Neural cell (in vitro differentiated cells): Measurements from ENCODE around the gene MANBA. TPM values are rescaled to one million over a fixed set of nuclear protein-coding genes. Genes with fewer than 3 reads are reported as not detected.
A peak's percentile ranks its signal among the peaks of the same experiment; 100 is the strongest.
"Not testable (repeated sequence)": the region's sequence is repeated elsewhere in the genome, so short reads cannot be mapped to it uniquely, and the experiment has no call there.

Experiments
- H2AFZ ChIP-seq: fragments of 200-600, 300-800 bp; sonication (generic), shearing (Covaris generic); 2 replicates; pipeline ENCODE4 v1.6.0; 2014; ENCODE audit warnings: low read depth, mild to moderate bottlenecking, antibody characterized with exemption, low read length, moderate library complexity
- H3F3A ChIP-seq: fragments of 200-600 bp; shearing (Covaris generic); 2 replicates; pipeline ENCODE4 v1.6.1; 2016; ENCODE audit warnings: mild to moderate bottlenecking, moderate library complexity, mixed read lengths, antibody characterized with exemption, low read length; ENCODE audit not compliant: insufficient read depth, poor library complexity, severe bottlenecking
- H3K27ac ChIP-seq: fragments of 200-600, 300-800 bp; sonication (generic), shearing (Covaris generic); 2 replicates; pipeline ENCODE4 v1.5.1; 2014; ENCODE audit warnings: mild to moderate bottlenecking, low read length, moderate library complexity
- H3K27me3 ChIP-seq: fragments of 300-800, 200-600 bp; sonication (generic), shearing (Covaris generic); 2 replicates; pipeline ENCODE4 v1.6.0; 2014; ENCODE audit warnings: mild to moderate bottlenecking, low read depth, low read length, moderate library complexity; ENCODE audit not compliant: insufficient read depth
- H3K36me3 ChIP-seq: fragments of 300-800, 200-600 bp; sonication (generic), shearing (Covaris generic); 2 replicates; pipeline ENCODE4 v1.5.1; 2014; ENCODE audit warnings: mild to moderate bottlenecking, antibody characterized with exemption, low read length, moderate library complexity; ENCODE audit not compliant: insufficient read depth
- H3K4me2 ChIP-seq: fragments of 300-800, 200-600 bp; sonication (generic), shearing (Covaris generic); 2 replicates; pipeline ENCODE4 v1.6.0; 2014; ENCODE audit warnings: mild to moderate bottlenecking, low read length
- H3K4me3 ChIP-seq: fragments of 300-800, 200-600 bp; sonication (generic), shearing (Covaris generic); 2 replicates; pipeline ENCODE4 v1.5.1; 2014; ENCODE audit warnings: mild to moderate bottlenecking, low read length, moderate library complexity
- H3K79me2 ChIP-seq: fragments of 200-600 bp; shearing (Covaris generic); replicated peaks from 2 replicates; pipeline ENCODE4 v1.6.0; 2014; ENCODE audit warnings: mild to moderate bottlenecking, low read length, moderate library complexity; ENCODE audit not compliant: insufficient read depth
- H3K9ac ChIP-seq: fragments of 300-800, 200-600 bp; sonication (generic), shearing (Covaris generic); 2 replicates; pipeline ENCODE4 v1.6.1; 2016; ENCODE audit warnings: mild to moderate bottlenecking, low read length, mixed read lengths
- H3K9me2 ChIP-seq: fragments of 200-600 bp; shearing (Covaris generic); 2 replicates; pipeline ENCODE4 v1.6.1; 2016; ENCODE audit warnings: mild to moderate bottlenecking, low read length, mixed read lengths; ENCODE audit not compliant: insufficient read depth
- H3K9me3 ChIP-seq: fragments of 200-600, 300-800 bp; sonication (generic), shearing (Covaris generic); 2 replicates; pipeline ENCODE4 v1.6.1; 2016; ENCODE audit warnings: mild to moderate bottlenecking, mixed run types, low read length, moderate library complexity, mixed read lengths
- H4K20me1 ChIP-seq: fragments of 200-600 bp; shearing (Covaris generic); 2 replicates; pipeline ENCODE4 v1.6.1; 2016; ENCODE audit warnings: mild to moderate bottlenecking, mixed run types; ENCODE audit not compliant: insufficient read depth
- CTCF ChIP-seq: fragments of 450-650 bp; IDR thresholded peaks from 2 replicates; pipeline ENCODE4 v1.5.1; 2014; ENCODE audit warnings: antibody characterized with exemption, mild to moderate bottlenecking, moderate library complexity; ENCODE audit not compliant: poor library complexity, severe bottlenecking
- EP300 ChIP-seq: fragments of 450-650 bp; conservative IDR thresholded peaks from 2 replicates; pipeline ENCODE4 v1.6.1; 2014; ENCODE audit warnings: antibody characterized with exemption, mild to moderate bottlenecking, moderate library complexity; ENCODE audit not compliant: poor library complexity, severe bottlenecking
- EZH2 ChIP-seq: fragments of 200-600, 300-800 bp; shearing (Covaris generic), sonication (generic); IDR thresholded peaks from 2 replicates; pipeline ENCODE4 v1.6.1; 2014; ENCODE audit warnings: antibody characterized with exemption, low read length, borderline replicate concordance, mild to moderate bottlenecking; ENCODE audit not compliant: insufficient read depth, poor library complexity, severe bottlenecking
- MXI1 ChIP-seq: fragments of 450-650 bp; conservative IDR thresholded peaks from 2 replicates; pipeline ENCODE4 v1.6.1; 2014; ENCODE audit warnings: antibody characterized with exemption, mild to moderate bottlenecking; ENCODE audit not compliant: poor library complexity, severe bottlenecking
- POLR2AphosphoS5 ChIP-seq: IDR thresholded peaks from 2 replicates; pipeline ENCODE4 v1.6.1; 2012
- RAD21 ChIP-seq: fragments of 450-650 bp; conservative IDR thresholded peaks from 2 replicates; pipeline ENCODE4 v1.6.1; 2014; ENCODE audit warnings: antibody characterized with exemption, mild to moderate bottlenecking, moderate library complexity
- REST ChIP-seq: IDR thresholded peaks from 2 replicates; pipeline ENCODE4 v1.6.1; 2012; ENCODE audit warnings: borderline replicate concordance
- SMC3 ChIP-seq: fragments of 450-650 bp; conservative IDR thresholded peaks from 2 replicates; pipeline ENCODE4 v1.6.1; 2014; ENCODE audit warnings: antibody characterized with exemption, mild to moderate bottlenecking, moderate library complexity; ENCODE audit not compliant: poor library complexity
- TAF1 ChIP-seq: IDR thresholded peaks from 2 replicates; pipeline ENCODE4 v1.6.1; 2012; ENCODE audit warnings: low read depth
- polyA plus RNA-seq: library from polyadenylated mRNA; depleted of rRNA; stranded (reverse); fragments of >200 nt; gene quantifications from 2 replicates; pipeline ENCODE4 v1.2.3, GENCODE V29; 2014

MANBA gene
- polyA plus RNA-seq, 1 donor from 2014 or later: 43.8 TPM

- Histone ChIP-seq H4K20me1 (no peaks in the 10 kb centered on the region), H3K27ac (no peak overlapping the region), H3K9me2 (no peaks in the 10 kb centered on the region), H3K79me2 (no peaks in the 10 kb centered on the region), H3K36me3 (no peaks in the 10 kb centered on the region), H3K4me2 (no peak overlapping the region), H3K9me3 (no peaks in the 10 kb centered on the region), H3K4me3 (no peak overlapping the region), H3F3A (no peaks in the 10 kb centered on the region), H3K27me3 (no peaks in the 10 kb centered on the region), H3K9ac (no peak overlapping the region), H2AFZ (no peak overlapping the region)
- TF ChIP-seq REST (no peak), POLR2AphosphoS5 (no peak)
These were observed 28.1 kb downstream of the MANBA start for GRCh38 chr4:102732678-102733077.

GRCh38 chr4:102730968-102731533, 29.7 kb downstream of the MANBA start:
- TF ChIP-seq CTCF (peak; percentile 38), MXI1 (no peak), EZH2 (no peak), REST (no peak), EP300 (peak; percentile 18), RAD21 (no peak), POLR2AphosphoS5 (no peak), SMC3 (peak; percentile 13), TAF1 (no peak)
- H2AFZ ChIP-seq: peak overlapping the region; percentile 51
- no peaks in the 10 kb centered on the region for H3K36me3 ChIP-seq
- no peak overlapping the region for H3K4me2 ChIP-seq
- H4K20me1 ChIP-seq: no peaks in the 10 kb centered on the region
- peak overlapping the region; percentile 21 for H3K4me3 ChIP-seq
- no peaks in the 10 kb centered on the region for H3K27me3 ChIP-seq
- H3F3A ChIP-seq: no peaks in the 10 kb centered on the region
- H3K27ac ChIP-seq: peak overlapping the region; percentile 75
- no peaks in the 10 kb centered on the region for H3K9me3 ChIP-seq
- H3K9me2 ChIP-seq: no peaks in the 10 kb centered on the region
- peak overlapping the region; percentile 23 for H3K9ac ChIP-seq
- no peaks in the 10 kb centered on the region for H3K79me2 ChIP-seq

GRCh38 chr4:102729486-102729885, 31.3 kb downstream of the MANBA start:
- H3F3A ChIP-seq: not testable (repeated sequence)

GRCh38 chr4:102726919-102727318, 33.8 kb downstream of the MANBA start:
- H3K9ac ChIP-seq, H3F3A ChIP-seq, H3K79me2 ChIP-seq, H2AFZ ChIP-seq, H3K27me3 ChIP-seq, H3K36me3 ChIP-seq, H3K9me2 ChIP-seq, H3K4me2 ChIP-seq, H3K4me3 ChIP-seq, H4K20me1 ChIP-seq, H3K9me3 ChIP-seq, H3K27ac ChIP-seq: not testable (repeated sequence)

More at GRCh38 chr4:102729486-102729885, 31.3 kb downstream of the MANBA start:
- H3K27me3 ChIP-seq, H3K9me2 ChIP-seq, H3K27ac ChIP-seq, H3K79me2 ChIP-seq, H3K4me3 ChIP-seq, H2AFZ ChIP-seq, H3K4me2 ChIP-seq, H3K9ac ChIP-seq, H3K36me3 ChIP-seq, H4K20me1 ChIP-seq, H3K9me3 ChIP-seq: not testable (repeated sequence)
